ENCODE results near the gene TNNT1. TPM values are rescaled to one million over a fixed set of nuclear protein-coding genes. Genes with fewer than 3 reads are reported as not detected.
A peak's percentile ranks its signal among the peaks of the same experiment; 100 is the strongest.
"Not testable (repeated sequence)": the region's sequence is repeated elsewhere in the genome, so short reads cannot be mapped to it uniquely, and the experiment has no call there.

Gene TNNT1
- polyA plus RNA-seq, 2 of the 4 experiments (the other 2 are of a cell fraction) = 140 to 155 TPM

- Histone ChIP-seq H3K27ac (peak overlapping the region; percentile 74 to 93), H3K4me1 (peaks cover 11% of the 10 kb centered on the region), H3K9me3 (no peaks in the 10 kb centered on the region), H3K4me3 (peak overlapping the region; percentile 54), H3K4me2 (peak overlapping the region; percentile 82)
- ChIA-PET CTCF (interaction anchor here (0.9 to 10.0 kb wide), 12 partner anchors 7 to 295 kb away, joined by 3 to 64 read pairs (median 4); partner anchors contain the start of gene DNAAF3), POLR2A (interaction anchor here (0.6 to 0.8 kb wide), 3 partner anchors 13 to 86 kb away, joined by 3 to 6 read pairs (median 4); partner anchors contain the start of gene PPP6R1)
- 2% methylated on average over 31 of the region's 32 CpGs for WGBS (ENCODE audit: missing lambda C conversion rate)
- peak; percentile 35 to 50 for ATAC-seq
- no peak for TF ChIP-seq ZNF302 (CRISPR knock-in tag; IDR thresholded peaks at IDR 0.05)
- no peak for TF ChIP-seq CHD4 (IDR thresholded peaks at IDR 0.05; ENCODE audit: borderline replicate concordance)
- no peak for TF ChIP-seq KDM5A (IDR thresholded peaks at IDR 0.05)
- no peak for TF ChIP-seq CBX8 (IDR thresholded peaks at IDR 0.05)
- TF ChIP-seq RAD21 (conservative IDR thresholded peaks at IDR 0.05 in 1 of 2, IDR thresholded peaks at IDR 0.05 in 1 of 2) = no peak
- 0 out of 2 replicates have a peak, but pooled peaks have one; percentile 25 for TF ChIP-seq PHF8 (IDR thresholded peaks at IDR 0.05; ENCODE audit: borderline replicate concordance, low read depth)
- no peak for TF ChIP-seq HOXA7 (CRISPR knock-in tag; IDR thresholded peaks at IDR 0.05)
- no peak for TF ChIP-seq ZSCAN20 (CRISPR knock-in tag; IDR thresholded peaks at IDR 0.05)
- no peak for DNase-seq (ENCODE audit: low read depth in 1 of 2, low spot score in 1 of 2)
- FAIRE-seq = no peak
Observed at GRCh38 chr19:55173186-55173713, 24.2 kb upstream of the TNNT1 start.

GRCh38 chr19:55172741-55173140 lies 23.7 kb upstream of the TNNT1 start:
- WGBS (ENCODE audit: missing lambda C conversion rate) = 46% methylated on average over 12 of the region's 12 CpGs
- ATAC-seq (peak in 1 of 2 experiments; percentile 3; a peak in 2 of 6 replicates), DNase-seq (ENCODE audit: low read depth in 1 of 2, low spot score in 1 of 2) (peak in 1 of 2 experiments; percentile 46), FAIRE-seq (no peak)
- Histone ChIP-seq H3K4me2 (peak overlapping the region; percentile 82), H3K27ac (peak overlapping the region; percentile 74 to 93; a peak in 5 of 6 replicates), H3K9me3 (no peaks in the 10 kb centered on the region), H3K4me1 (peaks cover 11% of the 10 kb centered on the region), H3K4me3 (peak overlapping the region; percentile 54)
- no peak for TF ChIP-seq ELK1 (IDR thresholded peaks at IDR 0.05; ENCODE audit: low read depth, low read length)
- no peak for TF ChIP-seq FOSL2 (IDR thresholded peaks at IDR 0.05)
- peak; percentile 60 for TF ChIP-seq FOSL2 (CRISPR knock-in tag; IDR thresholded peaks at IDR 0.05)
- CTCF ChIA-PET = interaction anchor here (0.9 to 4.0 kb wide), 6 partner anchors 13 to 222 kb away, joined by 3 to 40 read pairs (median 3); no protein-coding TSS in a partner anchor
- POLR2A ChIA-PET = no interaction called here

GRCh38 chr19:55172318-55172717 lies 23.3 kb upstream of the TNNT1 start:
- POLR2A ChIA-PET; DNase-seq (ENCODE audit: low read depth in 1 of 2, low spot score in 1 of 2); H3K9me3 ChIP-seq; H3K4me3 ChIP-seq; FAIRE-seq; ATAC-seq: not testable (repeated sequence)
- 80% methylated on average over 9 of the region's 9 CpGs for WGBS (ENCODE audit: missing lambda C conversion rate)
- CTCF ChIA-PET = interaction anchor here (1.3 to 6.5 kb wide), 3 partner anchors 13 to 119 kb away, joined by 3 to 53 read pairs (median 3); partner anchors contain the start of gene TNNI3
- peaks cover 15% of the 10 kb centered on the region for H3K4me1 ChIP-seq
- H3K27ac ChIP-seq = peak overlapping the region in 1 of 2 experiments; percentile 93; a peak in 2 of 6 replicates
- H3K4me2 ChIP-seq = peak overlapping the region; percentile 82; the same call in 2 of the 3 replicates

GRCh38 chr19:55171440-55171839 lies 22.4 kb upstream of the TNNT1 start:
- CTCF ChIA-PET = interaction anchor here (0.6 to 6.5 kb wide), 7 partner anchors 9 to 296 kb away, joined by 3 to 53 read pairs (median 3); partner anchors contain the start of gene TNNI3

More at GRCh38 chr19:55171440-55171839, 22.4 kb upstream of the TNNT1 start:
- ATAC-seq = no peak
- POLR2A ChIA-PET = no interaction called here
- H3K9me3 ChIP-seq = no peaks in the 10 kb centered on the region
- H3K4me2 ChIP-seq = no peak overlapping the region
- no peak for DNase-seq (ENCODE audit: low read depth in 1 of 2, low spot score in 1 of 2)
- peaks cover 15% of the 10 kb centered on the region for H3K4me1 ChIP-seq
- TF ChIP-seq REST (IDR thresholded peaks at IDR 0.05) (no peak), RCOR1 (IDR thresholded peaks at IDR 0.05; ENCODE audit: low read depth, low read length) (no peak), KDM1A (IDR thresholded peaks at IDR 0.05; ENCODE audit: low read depth) (no peak), HEYL (CRISPR knock-in tag; IDR thresholded peaks at IDR 0.05) (no peak), EHF (CRISPR knock-in tag; IDR thresholded peaks at IDR 0.05) (no peak), BCL3 (IDR thresholded peaks at IDR 0.05) (no peak)
- H3K4me3 ChIP-seq = no peak overlapping the region
- 78% methylated on average over 5 of the region's 5 CpGs for WGBS (ENCODE audit: missing lambda C conversion rate)
- FAIRE-seq = no peak
- H3K27ac ChIP-seq = no peak overlapping the region

All from A549 (cell line).